ENCODE results near the gene OR52I1.

The OR52I1 gene

GRCh38 chr11:4611986-4612385, 18.1 kb downstream of the OR52I1 start:
- no peak for DNase-seq (ENCODE audit: low read depth, low spot score)

GRCh38 chr11:4615856-4616444, 22.1 kb downstream of the OR52I1 start:
- DNase-seq (ENCODE audit: low read depth, low spot score) = no peak

- no peak for DNase-seq (ENCODE audit: low read depth, low spot score)
These were observed 25.7 kb downstream of the OR52I1 start for GRCh38 chr11:4619514-4619913.

- peak; percentile 52 for DNase-seq (ENCODE audit: low read depth, low spot score)
These were observed 32.6 kb downstream of the OR52I1 start for GRCh38 chr11:4626207-4627099.

- no peak for DNase-seq (ENCODE audit: low read depth, low spot score)
These were observed 42.3 kb downstream of the OR52I1 start for GRCh38 chr11:4636136-4636535.

GRCh38 chr11:4636962-4637661, 43.3 kb downstream of the OR52I1 start, which contains the start of gene OR51D1:
Gene OR51D1 (plus strand): TSS chr11:4637477. CDS start chr11:4639791, 2,314 bp downstream.
- peak; percentile 45 for DNase-seq (ENCODE audit: low read depth, low spot score)

GRCh38 chr11:4637662-4638047, 43.8 kb downstream of the OR52I1 start:
- DNase-seq (ENCODE audit: low read depth, low spot score) = no peak

- no peak for DNase-seq (ENCODE audit: low read depth, low spot score)
These were observed 46.1 kb downstream of the OR52I1 start for GRCh38 chr11:4639931-4640330.

- DNase-seq (ENCODE audit: low read depth, low spot score) = no peak
These were observed 47.7 kb downstream of the OR52I1 start for GRCh38 chr11:4641501-4641900.

- no peak for DNase-seq (ENCODE audit: low read depth, low spot score)
These were observed 48.2 kb downstream of the OR52I1 start for GRCh38 chr11:4642043-4642442.

- DNase-seq (ENCODE audit: low read depth, low spot score) = no peak
These were observed 49.2 kb downstream of the OR52I1 start for GRCh38 chr11:4643076-4643475.

- no peak for DNase-seq (ENCODE audit: low read depth, low spot score)
These were observed 49.8 kb downstream of the OR52I1 start, which contains the start of gene OR51E1 for GRCh38 chr11:4643682-4644081. Gene OR51E1 (plus strand): TSS chr11:4643982. CDS start chr11:4652527, 8,545 bp downstream.

GRCh38 chr11:4644233-4644632, 50.4 kb downstream of the OR52I1 start:
- no peak for DNase-seq (ENCODE audit: low read depth, low spot score)
